Esophagus squamous epithelium (tissue), 5 donors: ENCODE data around the gene ZEB2. TPM values are rescaled to one million over a fixed set of nuclear protein-coding genes. Genes with fewer than 3 reads are reported as not detected.
A peak's percentile ranks its signal among the peaks of the same experiment; 100 is the strongest.

Source experiments
- DNase-seq: peaks from one replicate; lab custom pipeline; 2025; lab: John Stamatoyannopoulos, UW
- H3K27ac ChIP-seq, 4 donors: fragments of 200-600 bp; sonication (generic); one replicate each; pipeline ENCODE4 v1.5.1; 2016 to 2019; ENCODE audit warnings: mild to moderate bottlenecking in 1 of 4
- H3K27me3 ChIP-seq, 4 donors: fragments of 200-600 bp; sonication (generic); 1 replicate in 3 of 4; 2 replicates in 1 of 4; pipeline versions ENCODE4 v1.5.1 to v1.6.0; 2017 to 2021; ENCODE audit warnings: antibody characterized with exemption in 1 of 4
- H3K36me3 ChIP-seq, 3 donors: fragments of 200-600 bp; sonication (generic); one replicate each; pipeline ENCODE4 v1.5.1; 2016 to 2019
- H3K4me1 ChIP-seq, 3 donors: fragments of 200-600 bp; sonication (generic); one replicate each; pipeline ENCODE4 v1.5.1; 2017 to 2019
- H3K4me3 ChIP-seq, 4 donors: fragments of 200-600 bp; sonication (generic); 1 replicate in 3 of 4; 2 replicates in 1 of 4; pipeline ENCODE4 v1.5.1; 2016 to 2019; ENCODE audit warnings: mild to moderate bottlenecking in 2 of 4, moderate library complexity in 1 of 4
- H3K9me3 ChIP-seq, 3 donors: fragments of 200-600 bp; sonication (generic); one replicate each; pipeline ENCODE4 v1.5.1; 2016 to 2019
- CTCF ChIP-seq, 6 experiments: fragments of 450-650 bp in 4 of 6; fragments of 200-600 bp in 2 of 6; sonication (generic) in 2 of 6; IDR thresholded peaks; one replicate each; pipeline ENCODE4 v1.5.1; 2016 to 2019; ENCODE audit warnings: antibody characterized with exemption in 6 of 6, mild to moderate bottlenecking in 4 of 6, moderate library complexity in 4 of 6
- POLR2A ChIP-seq, 4 donors: fragments of 450-650 bp; IDR thresholded peaks; one replicate each; pipeline ENCODE4 v1.6.1; 2017; ENCODE audit warnings: antibody characterized with exemption in 4 of 4, mild to moderate bottlenecking in 4 of 4, moderate library complexity in 3 of 4
- WGBS, 2 donors: methylation state at CpG; one replicate each; pipeline ENCODE4 v1.1.5; 2018; 5-methylcytosine and 5-hydroxymethylcytosine counted together
- intact Hi-C: fragments of 100-400 bp; cut with DNase I; formaldehyde crosslinking; loops from one replicate; pipeline ENCODE4 v1.15.0; 2022
- total RNA-seq, 4 donors: library from RNA; depleted of rRNA; stranded (reverse); fragments of >200 nt; gene quantifications; one replicate each; pipeline ENCODE4 v1.1.0, GENCODE V29; 2016
- donor health status: DM: yes; HTN: yes; CAD: no.

ZEB2 gene
- total RNA-seq, 4 donors from 2014 or later, result 3.1 to 56.5 (median 15.7) TPM

GRCh38 chr2:144462266-144462665 lies 57.7 kb downstream of the ZEB2 start:
- Histone ChIP-seq H3K36me3 (no peaks in the 10 kb centered on the region), H3K4me1 (peaks cover 0 to 51% (median 14%) of the 10 kb centered on the region in 3 donors), H3K27me3 (no peaks in the 10 kb centered on the region), H3K4me3 (no peak overlapping the region), H3K27ac (peak overlapping the region in 2 of 4 donors; percentile 23 to 47), H3K9me3 (no peaks in the 10 kb centered on the region)
- intact Hi-C loops, result no loop called here
- TF ChIP-seq POLR2A (IDR thresholded peaks at IDR 0.05) (no peak), CTCF (IDR thresholded peaks at IDR 0.05) (no peak)
- no peak for DNase-seq
- 75 to 78% methylated on average over 6 of the region's 6 CpGs for WGBS, 2 donors

GRCh38 chr2:144461308-144461766 lies 58.6 kb downstream of the ZEB2 start:
- 61 to 69% methylated on average over 9 of the region's 9 CpGs for WGBS, 2 donors
- H3K9me3 ChIP-seq, result no peaks in the 10 kb centered on the region
- intact Hi-C loops, result no loop called here
- no peak overlapping the region for H3K4me3 ChIP-seq
- no peaks in the 10 kb centered on the region for H3K27me3 ChIP-seq
- H3K36me3 ChIP-seq, result no peaks in the 10 kb centered on the region
- TF ChIP-seq CTCF (IDR thresholded peaks at IDR 0.05) (no peak), POLR2A (IDR thresholded peaks at IDR 0.05) (no peak)
- peaks cover 0 to 60% (median 20%) of the 10 kb centered on the region in 3 donors for H3K4me1 ChIP-seq
- peak overlapping the region in 2 of 4 donors; percentile 23 to 28 for H3K27ac ChIP-seq
- DNase-seq, result no peak

GRCh38 chr2:144460727-144461307 lies 59.1 kb downstream of the ZEB2 start:
- WGBS, 2 donors, result 91% methylated on average over 6 of the region's 6 CpGs
- no peak for DNase-seq
- Histone ChIP-seq H3K9me3 (no peaks in the 10 kb centered on the region), H3K27me3 (no peaks in the 10 kb centered on the region), H3K36me3 (no peaks in the 10 kb centered on the region), H3K27ac (peak overlapping the region in 3 of 4 donors; percentile 3 to 53 (median 28)), H3K4me1 (peaks cover 0 to 65% (median 24%) of the 10 kb centered on the region in 3 donors), H3K4me3 (no peak overlapping the region)
- intact Hi-C loops, result no loop called here
- TF ChIP-seq POLR2A (IDR thresholded peaks at IDR 0.05) (no peak), CTCF (IDR thresholded peaks at IDR 0.05) (no peak)

- intact Hi-C loops, result no loop called here
- 49 to 55% methylated on average over 5 of the region's 5 CpGs for WGBS, 2 donors
- Histone ChIP-seq H3K4me1 (peaks cover 0 to 74% (median 31%) of the 10 kb centered on the region in 3 donors), H3K27me3 (no peaks in the 10 kb centered on the region), H3K36me3 (no peaks in the 10 kb centered on the region), H3K9me3 (no peaks in the 10 kb centered on the region), H3K4me3 (peak overlapping the region in 1 of 4 donors; percentile 20), H3K27ac (peak overlapping the region; percentile 3 to 71 (median 34))
- no peak for DNase-seq
- no peak for TF ChIP-seq CTCF (IDR thresholded peaks at IDR 0.05)
- TF ChIP-seq POLR2A (IDR thresholded peaks at IDR 0.05), result peak in 1 of 4 donors; percentile 11
Measured at GRCh38 chr2:144459937-144460336, 60.0 kb downstream of the ZEB2 start.

GRCh38 chr2:144459286-144459685 lies 60.6 kb downstream of the ZEB2 start:
- peak overlapping the region in 3 of 4 donors; percentile 3 to 71 (median 53) for H3K27ac ChIP-seq
- no peak for TF ChIP-seq CTCF (IDR thresholded peaks at IDR 0.05)
- TF ChIP-seq POLR2A (IDR thresholded peaks at IDR 0.05), result no peak
- H3K36me3 ChIP-seq, result no peaks in the 10 kb centered on the region
- no peaks in the 10 kb centered on the region for H3K27me3 ChIP-seq
- DNase-seq, result no peak
- peaks cover 0 to 80% (median 37%) of the 10 kb centered on the region in 3 donors for H3K4me1 ChIP-seq
- no peaks in the 10 kb centered on the region for H3K9me3 ChIP-seq
- intact Hi-C loops, result no loop called here
- WGBS, 2 donors, result 48 to 56% methylated on average over 3 of the region's 3 CpGs
- no peak overlapping the region for H3K4me3 ChIP-seq
